ENCODE data around the gene MTTP. TPM values are rescaled to one million over a fixed set of nuclear protein-coding genes. Genes with fewer than 3 reads are reported as not detected.

Gene MTTP
- total RNA-seq, 1 experiment from 2014 or later = not detected

- TF ChIP-seq EZH2 (IDR thresholded peaks at IDR 0.05; ENCODE audit: low read depth) = no peak
- no peak for TF ChIP-seq CTCF (conservative IDR thresholded peaks at IDR 0.05)
- no TSS peak for BruUV-seq (replicated peaks)
- Histone ChIP-seq H3K27ac (peak overlapping the region; percentile 36), H3F3A (ENCODE audit: insufficient read depth, low read depth) (peaks cover 7% of the 10 kb centered on the region), H3K36me3 (ENCODE audit: low read depth) (no peaks in the 10 kb centered on the region), H3K9me2 (ENCODE audit: insufficient read depth) (no peaks in the 10 kb centered on the region), H2AFZ (peak overlapping the region; percentile 59), H4K20me1 (ENCODE audit: insufficient read depth) (no peaks in the 10 kb centered on the region), H3K4me3 (no peak overlapping the region), H3K4me2 (no peak overlapping the region), H3K9me3 (ENCODE audit: insufficient read depth, low read depth) (no peaks in the 10 kb centered on the region), H3K27me3 (ENCODE audit: insufficient read depth, low read depth) (no peaks in the 10 kb centered on the region), H3K4me1 (replicated peaks; ENCODE audit: insufficient read depth) (peaks cover 22% of the 10 kb centered on the region), H3K79me2 (ENCODE audit: low read depth) (no peaks in the 10 kb centered on the region)
- ChIA-PET POLR2A (ENCODE audit: unreplicated experiment) (no interaction called here), CTCF (no interaction called here)
- DNase-seq = peak in 1 of 2 experiments; percentile 68
- intact Hi-C loops (cut with micrococcal nuclease; ENCODE audit: unreplicated experiment) = no loop called here
Observed at GRCh38 chr4:99586322-99586721, 11.7 kb downstream of the MTTP start.

- no peak for TF ChIP-seq CTCF (conservative IDR thresholded peaks at IDR 0.05)
- no peak for TF ChIP-seq EZH2 (IDR thresholded peaks at IDR 0.05; ENCODE audit: low read depth)
- intact Hi-C loops (cut with micrococcal nuclease; ENCODE audit: unreplicated experiment) = no loop called here
- Histone ChIP-seq H3K4me3 (no peak overlapping the region), H2AFZ (peak overlapping the region; percentile 59), H3K4me1 (replicated peaks; ENCODE audit: insufficient read depth) (peaks cover 22% of the 10 kb centered on the region), H3K79me2 (ENCODE audit: low read depth) (no peaks in the 10 kb centered on the region), H3K9me3 (ENCODE audit: insufficient read depth, low read depth) (no peaks in the 10 kb centered on the region), H4K20me1 (ENCODE audit: insufficient read depth) (no peaks in the 10 kb centered on the region), H3K27ac (peak overlapping the region; percentile 36), H3K9me2 (ENCODE audit: insufficient read depth) (no peaks in the 10 kb centered on the region), H3K27me3 (ENCODE audit: insufficient read depth, low read depth) (no peaks in the 10 kb centered on the region), H3F3A (ENCODE audit: insufficient read depth, low read depth) (peaks cover 7% of the 10 kb centered on the region), H3K36me3 (ENCODE audit: low read depth) (no peaks in the 10 kb centered on the region), H3K4me2 (no peak overlapping the region; the same call in 1 of the 2 replicates)
- POLR2A ChIA-PET (ENCODE audit: unreplicated experiment) = no interaction called here
- DNase-seq = no peak
- CTCF ChIA-PET = no interaction called here
- no TSS peak for BruUV-seq (replicated peaks)
Observed at GRCh38 chr4:99586797-99587196, 12.2 kb downstream of the MTTP start.

GRCh38 chr4:99587309-99587708 is 12.7 kb downstream of the MTTP start:
- H3K79me2 ChIP-seq (ENCODE audit: low read depth) = no peaks in the 10 kb centered on the region
- TF ChIP-seq CTCF (conservative IDR thresholded peaks at IDR 0.05) = no peak
- TF ChIP-seq EZH2 (IDR thresholded peaks at IDR 0.05; ENCODE audit: low read depth) = no peak
- CTCF ChIA-PET = interaction anchor here (0.7 kb wide), 1 partner anchor 92 kb away, joined by 3 read pairs; no protein-coding TSS in a partner anchor
- H3K9me2 ChIP-seq (ENCODE audit: insufficient read depth) = no peaks in the 10 kb centered on the region
- peaks cover 22% of the 10 kb centered on the region for H3K4me1 ChIP-seq (replicated peaks; ENCODE audit: insufficient read depth)
- POLR2A ChIA-PET (ENCODE audit: unreplicated experiment) = no interaction called here
- DNase-seq = no peak
- H3K36me3 ChIP-seq (ENCODE audit: low read depth) = no peaks in the 10 kb centered on the region
- H3K9me3 ChIP-seq (ENCODE audit: insufficient read depth, low read depth) = no peaks in the 10 kb centered on the region
- BruUV-seq (replicated peaks) = no TSS peak
- no peak overlapping the region for H3K4me3 ChIP-seq
- no peak overlapping the region for H2AFZ ChIP-seq
- no peaks in the 10 kb centered on the region for H4K20me1 ChIP-seq (ENCODE audit: insufficient read depth)
- intact Hi-C loops (cut with micrococcal nuclease; ENCODE audit: unreplicated experiment) = no loop called here
- no peaks in the 10 kb centered on the region for H3K27me3 ChIP-seq (ENCODE audit: insufficient read depth, low read depth)
- no peak overlapping the region for H3K27ac ChIP-seq
- no peak overlapping the region for H3K4me2 ChIP-seq
- peaks cover 7% of the 10 kb centered on the region for H3F3A ChIP-seq (ENCODE audit: insufficient read depth, low read depth)

Data from PC-9 (cell line).